Forelimb muscle (tissue), 1 donor: Measurements from ENCODE around the gene KCNJ11. TPM values are rescaled to one million over a fixed set of nuclear protein-coding genes. Genes with fewer than 3 reads are reported as not detected.

Experiments
- DNase-seq: peaks from one replicate; pipeline ENCODE4 v3.0.0-alpha.2; 2013; ENCODE audit warnings: low read depth
- polyA plus RNA-seq: library from polyadenylated mRNA; unstranded; fragments of 120-200 nt; gene quantifications from one replicate; pipeline ENCODE4 v1.2.1, GENCODE V29; 2013; ENCODE audit not compliant: insufficient read length

Gene KCNJ11
- polyA plus RNA-seq, 1 donor = 19.3 TPM

DNA sequence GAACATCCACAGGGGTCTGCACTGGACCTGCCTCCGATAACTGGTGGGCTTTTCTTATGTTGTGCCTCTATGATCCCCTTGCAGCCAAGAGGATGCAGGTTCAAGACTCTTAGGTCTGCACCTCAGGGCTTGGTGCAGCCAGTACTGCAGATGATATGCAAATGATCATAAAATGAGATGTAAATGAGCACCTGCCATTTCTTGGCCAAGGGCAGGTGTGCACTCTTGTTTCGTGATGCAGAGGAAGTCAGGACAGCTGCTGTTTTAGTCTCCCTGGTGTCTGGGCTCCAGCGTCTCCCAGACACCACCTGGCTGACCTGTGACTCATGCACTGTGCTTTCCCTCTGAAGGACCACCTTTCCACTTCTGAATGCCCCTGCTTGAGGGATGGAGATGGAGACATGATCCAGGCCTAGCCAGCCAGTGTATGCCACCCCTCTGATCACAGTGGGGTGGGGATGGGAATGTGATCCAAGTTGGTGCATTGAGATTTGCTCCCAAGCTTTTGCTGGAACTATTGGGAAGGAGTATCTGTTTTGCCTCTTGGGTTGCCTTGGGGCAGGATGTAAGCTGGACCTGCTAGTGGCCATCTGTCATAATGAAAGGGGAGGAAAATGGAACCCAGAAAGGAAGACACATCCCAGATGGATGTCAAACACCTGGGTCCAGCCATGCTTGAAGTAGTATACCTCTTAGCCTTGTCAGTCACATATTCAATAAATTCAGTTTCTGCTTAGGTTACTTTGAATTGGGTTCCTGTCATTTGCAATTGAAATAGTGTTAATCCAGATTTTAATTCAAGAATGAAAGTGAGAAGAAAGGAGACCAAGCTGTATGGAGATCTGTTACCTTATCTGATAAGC, 3.3 kb upstream of the KCNJ11 start:
- DNase-seq = no peak

DNA sequence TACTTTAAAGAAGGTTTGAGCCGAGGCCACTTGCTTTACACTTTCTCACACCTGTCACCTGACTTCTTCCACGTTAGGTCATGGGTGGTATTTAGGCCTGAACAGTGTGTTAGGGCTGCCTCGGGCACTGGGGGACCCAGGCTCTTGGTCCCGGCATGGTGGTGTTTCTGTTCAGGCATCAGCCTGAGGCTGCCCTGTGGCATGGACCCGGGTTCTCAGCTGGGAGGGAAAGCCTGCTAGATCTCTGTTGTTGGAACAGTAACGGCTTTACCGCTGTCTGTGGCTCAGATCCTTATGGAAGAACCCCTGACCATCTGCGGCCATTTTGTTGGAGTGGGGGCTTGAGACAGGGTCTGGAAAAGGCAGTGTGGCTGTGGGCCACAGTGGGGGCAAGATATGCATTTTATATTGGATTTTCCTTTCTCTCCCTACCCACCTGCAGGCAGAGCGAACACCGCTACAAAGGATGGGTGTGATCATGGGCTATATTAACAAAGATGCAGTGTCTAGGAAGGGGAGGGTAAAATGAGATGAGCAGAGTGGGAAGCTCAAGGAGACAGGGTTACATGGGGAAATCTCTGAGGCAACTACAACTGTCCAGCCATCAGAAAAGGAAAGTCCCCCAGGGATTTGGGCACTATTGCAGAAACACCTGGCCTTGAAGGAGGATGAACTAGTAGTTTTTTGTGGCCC, 1.6 kb upstream of the KCNJ11 start:
- no peak for DNase-seq

DNA sequence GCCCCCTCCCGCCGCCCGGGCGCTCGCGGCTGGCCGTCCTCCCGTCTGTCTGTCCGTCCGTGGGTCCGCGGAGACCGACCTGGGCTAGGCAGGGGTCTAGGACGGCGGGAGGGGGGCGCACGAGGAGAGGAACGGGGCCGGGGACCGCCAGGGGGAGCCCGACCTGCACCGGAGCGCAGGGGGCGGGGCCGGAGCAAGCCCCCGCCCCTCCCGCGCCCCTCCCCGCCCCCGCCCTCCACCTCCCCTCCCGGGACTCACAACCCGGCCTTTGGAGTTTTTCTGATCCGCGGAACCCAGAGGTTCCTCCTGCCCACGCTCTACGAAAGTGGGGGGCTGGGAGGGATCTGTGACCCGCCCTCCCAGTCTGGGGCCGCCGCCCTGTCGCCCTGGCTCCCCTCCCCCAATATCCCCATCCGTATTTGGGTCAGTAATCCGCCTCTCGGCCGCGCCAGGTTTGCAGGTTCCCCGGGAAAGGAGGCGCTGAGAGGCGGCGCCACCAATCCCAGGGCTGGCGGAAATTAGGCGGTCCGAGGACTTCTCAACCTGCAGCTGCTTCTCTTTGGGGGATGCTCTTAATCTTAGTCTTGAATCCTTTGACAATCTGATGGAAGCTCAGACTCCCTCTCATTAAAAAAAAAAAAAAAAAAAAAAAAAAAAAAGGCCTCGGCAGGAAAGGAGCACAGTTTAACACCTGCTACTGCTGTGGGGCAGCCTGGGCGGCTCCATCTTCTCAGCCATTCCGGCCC, 925 bp upstream of the KCNJ11 start:
- DNase-seq = no peak

- no peak for DNase-seq
Observed at GRCh38 chr11:17387811-17388210, 648 bp downstream of the KCNJ11 start.

DNA sequence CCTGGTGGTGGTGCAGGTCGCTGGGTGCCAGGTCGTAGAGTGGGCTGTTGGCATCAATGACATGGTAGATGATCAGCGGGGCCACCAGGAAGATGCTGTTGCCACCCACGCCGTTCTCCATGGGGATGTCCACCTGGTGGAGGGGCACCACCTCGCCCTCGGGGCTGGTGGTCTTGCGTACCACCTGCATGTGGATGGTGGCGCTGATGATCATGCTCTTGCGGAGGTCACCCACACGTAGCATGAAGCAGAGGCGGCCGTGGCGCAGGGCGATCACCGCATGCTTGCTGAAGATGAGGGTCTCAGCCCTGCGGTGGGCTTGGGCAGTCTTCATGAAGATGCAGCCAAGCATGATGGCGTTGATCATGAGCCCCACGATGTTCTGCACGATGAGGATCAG, 1.2 kb downstream of the KCNJ11 start:
- no peak for DNase-seq

DNA sequence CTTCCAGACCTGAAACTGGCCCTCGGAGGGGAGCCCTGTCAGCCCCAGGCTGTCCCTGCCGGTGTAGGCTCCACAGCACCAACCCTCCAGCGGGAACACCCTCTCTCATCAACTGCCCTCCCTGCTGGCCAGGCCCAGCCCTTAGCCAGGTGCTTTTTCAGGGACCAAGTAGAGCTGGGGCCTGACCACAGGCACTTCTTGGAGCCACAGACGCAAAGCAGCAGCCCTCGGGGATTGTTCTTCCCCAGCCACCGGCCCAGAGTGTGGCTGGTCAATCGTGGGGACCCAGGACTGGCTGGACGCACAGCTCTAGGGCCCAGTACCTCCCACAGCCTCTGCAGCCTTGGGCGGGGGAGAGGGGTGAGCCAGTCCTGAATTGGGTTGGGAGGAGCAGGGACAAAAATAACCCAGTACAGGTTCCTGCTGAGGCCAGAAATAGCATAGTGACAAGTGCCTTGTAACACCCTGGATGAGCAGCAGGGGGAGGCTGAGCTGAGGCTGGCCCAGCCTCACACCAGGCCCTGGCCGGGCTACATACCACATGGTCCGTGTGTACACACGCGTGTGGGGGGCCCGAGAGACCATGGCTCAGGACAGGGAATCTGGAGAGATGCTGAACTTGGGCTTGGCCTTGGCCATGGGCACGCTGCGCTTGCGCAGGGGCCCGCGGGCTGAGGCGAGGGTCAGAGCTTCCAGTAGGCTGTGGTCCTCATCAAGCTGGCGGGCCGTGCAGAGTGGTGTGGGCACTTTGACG, 2.0 kb downstream of the KCNJ11 start:
- no peak for DNase-seq

DNA sequence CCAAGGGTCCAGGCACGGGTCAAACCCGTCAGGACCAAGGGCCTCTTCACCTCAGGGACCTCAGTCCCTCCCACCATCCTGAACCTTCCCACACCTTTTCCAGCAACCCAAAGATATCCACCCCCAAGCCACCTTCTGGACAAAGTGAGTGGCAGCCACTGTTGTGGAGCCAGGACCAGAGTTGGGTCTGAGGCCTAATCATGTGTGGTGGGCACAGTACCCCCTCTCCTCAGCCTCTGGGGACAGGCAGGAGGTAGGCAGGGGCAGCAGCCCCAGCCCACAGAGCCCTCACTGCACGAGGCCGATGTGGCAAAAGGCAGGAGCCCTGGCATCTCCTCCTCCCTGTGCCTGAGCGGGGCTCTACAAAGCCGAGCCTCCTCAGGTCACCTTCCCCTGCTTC, 2.5 kb downstream of the KCNJ11 start:
- no peak for DNase-seq

DNA sequence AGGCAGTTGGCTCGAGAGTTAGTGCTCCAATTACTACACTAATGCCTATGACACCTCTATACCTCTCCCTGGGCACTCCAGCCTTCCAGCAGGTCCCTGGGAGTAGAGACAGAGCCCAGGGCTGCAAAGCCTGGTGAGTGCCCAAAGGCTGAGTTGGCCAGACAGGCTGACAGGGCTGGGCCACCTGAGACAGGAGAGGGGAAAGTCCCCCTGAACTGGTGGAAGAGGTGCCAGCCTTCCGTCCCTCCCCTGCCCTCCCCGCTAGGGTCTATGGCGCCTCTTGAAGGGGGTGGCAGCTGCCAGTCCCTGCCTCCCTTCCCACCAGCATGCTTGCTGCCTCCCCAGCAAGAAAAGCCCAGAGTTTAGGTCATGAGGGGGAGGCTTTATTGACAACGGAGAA, 3.0 kb downstream of the KCNJ11 start:
- no peak for DNase-seq

- DNase-seq = peak; percentile 53
Observed at GRCh38 chr11:17384002-17384511, 4.4 kb downstream of the KCNJ11 start.

- DNase-seq = no peak
Observed at GRCh38 chr11:17383461-17383860, 5.0 kb downstream of the KCNJ11 start.

DNA sequence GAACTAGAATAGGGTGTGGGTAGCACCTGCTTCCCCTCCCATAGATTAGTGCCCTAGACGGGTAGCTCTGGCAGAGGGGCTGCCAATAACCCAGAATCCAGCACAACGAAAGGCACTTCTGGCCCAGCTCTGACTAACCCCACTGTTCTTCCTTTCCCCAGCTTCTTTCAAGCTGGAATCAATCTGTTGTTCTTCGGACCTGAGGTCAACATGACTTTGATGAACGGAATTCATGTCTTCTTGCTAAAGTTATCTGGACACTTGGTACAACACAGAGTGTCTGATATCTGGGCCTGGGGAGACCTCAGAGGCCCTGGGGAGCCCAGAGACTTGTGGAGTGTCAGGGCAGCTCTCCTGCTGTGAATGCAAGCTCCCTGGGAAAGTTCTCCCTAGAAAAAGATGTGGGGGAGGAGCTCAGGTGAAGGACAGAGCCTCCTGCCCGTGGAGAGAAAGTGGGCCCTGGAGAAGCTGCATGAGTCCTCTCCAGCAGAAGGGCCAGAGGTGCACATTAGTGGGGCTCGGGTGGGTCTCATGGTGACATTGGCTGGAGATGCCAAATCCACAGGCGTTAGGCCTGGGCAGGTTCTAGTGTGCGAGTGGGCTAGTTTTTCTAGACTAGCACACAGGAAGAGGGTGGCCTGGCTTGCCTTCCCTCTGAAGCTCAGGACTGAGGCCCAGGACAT, 6.3 kb downstream of the KCNJ11 start:
- no peak for DNase-seq

- DNase-seq = no peak
Observed at GRCh38 chr11:17381156-17381555, 7.3 kb downstream of the KCNJ11 start.

GRCh38 chr11:17379383-17380180, 8.9 kb downstream of the KCNJ11 start:
- no peak for DNase-seq

DNA sequence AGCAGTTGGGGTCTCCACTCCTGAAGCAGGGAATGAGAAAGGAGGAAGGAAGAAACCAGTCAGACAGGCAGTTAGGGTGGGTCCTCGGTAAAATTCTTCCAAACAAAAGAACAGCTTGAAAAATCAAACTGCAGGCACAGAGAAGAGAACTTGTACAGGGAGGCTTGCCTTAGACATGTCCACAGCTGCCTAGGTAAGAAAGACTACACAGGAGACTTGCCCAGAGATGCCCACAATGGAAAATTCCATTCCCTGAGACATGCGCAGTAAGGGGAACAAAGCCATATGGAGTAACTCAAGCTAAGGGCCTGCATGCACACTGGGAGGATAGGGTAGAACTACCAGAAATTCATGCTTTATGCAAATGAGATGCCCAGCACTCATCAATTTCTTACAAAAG, 9.8 kb downstream of the KCNJ11 start:
- DNase-seq = no peak

DNA sequence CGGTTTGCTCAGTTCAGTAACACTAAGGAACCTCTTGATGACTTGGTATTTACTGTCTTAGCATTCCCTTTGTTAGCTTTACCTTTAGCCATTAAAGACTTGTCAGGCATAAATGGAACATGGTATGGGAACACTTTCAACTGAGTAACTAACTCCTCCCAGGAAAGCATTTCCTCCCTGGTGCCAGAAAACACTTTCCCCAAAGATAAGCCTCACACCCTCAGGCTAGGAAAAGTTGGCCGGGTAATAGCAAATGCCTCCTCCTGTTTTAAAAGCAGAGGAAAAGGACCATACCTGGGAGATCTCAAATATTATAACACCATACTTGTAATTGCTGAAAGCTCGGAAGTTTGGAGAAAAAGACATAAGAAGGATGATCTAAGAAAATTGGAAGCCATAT, 12.0 kb downstream of the KCNJ11 start:
- no peak for DNase-seq

DNA sequence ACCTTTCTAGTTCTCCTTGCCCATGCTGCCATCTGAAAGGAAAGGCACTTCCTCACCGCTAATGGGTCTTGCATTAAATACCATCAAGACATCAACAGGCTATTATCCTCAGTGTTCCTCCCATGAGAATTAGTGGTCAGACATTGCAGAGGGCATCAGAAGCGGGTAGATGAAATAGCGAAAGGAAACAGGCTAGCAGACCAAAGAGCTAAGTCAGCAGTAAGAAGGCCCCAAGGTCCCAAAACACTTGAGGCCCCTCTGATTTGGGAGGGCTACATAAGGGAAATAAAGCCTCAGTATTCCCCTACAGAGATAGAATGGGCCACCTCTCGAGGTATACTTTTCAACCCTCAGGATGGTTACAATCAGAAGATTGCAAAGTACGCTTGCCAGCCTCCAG, 12.9 kb downstream of the KCNJ11 start:
- no peak for DNase-seq

- no peak for DNase-seq
Observed at GRCh38 chr11:17371614-17372013, 16.8 kb downstream of the KCNJ11 start.

DNA sequence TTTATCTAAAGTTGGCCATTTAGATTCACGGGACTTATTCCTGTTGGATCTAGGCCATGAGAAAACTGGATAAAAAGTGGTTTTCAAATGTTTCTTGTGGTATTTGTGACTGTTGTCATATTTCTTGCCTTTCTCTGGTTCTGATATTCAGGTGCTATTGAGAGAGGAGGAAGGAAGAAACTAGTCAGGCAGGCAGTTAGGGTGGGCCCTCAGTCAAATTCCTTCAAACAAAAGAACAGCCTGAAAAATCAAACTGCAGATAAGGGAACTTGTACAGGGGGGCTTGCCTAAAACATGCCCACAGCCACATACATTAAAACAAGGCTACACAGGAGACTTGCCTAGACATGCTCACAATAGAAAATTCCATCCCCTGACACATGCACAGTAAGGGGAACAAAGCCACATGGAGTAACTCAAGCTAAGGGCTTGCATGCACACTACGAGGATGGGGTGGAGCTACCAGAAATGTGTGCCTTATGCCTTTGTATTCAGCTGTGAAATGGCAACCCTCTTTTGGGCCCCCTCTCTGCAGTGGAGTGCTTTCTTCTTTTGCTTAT, 18.7 kb downstream of the KCNJ11 start:
- DNase-seq = no peak

DNA sequence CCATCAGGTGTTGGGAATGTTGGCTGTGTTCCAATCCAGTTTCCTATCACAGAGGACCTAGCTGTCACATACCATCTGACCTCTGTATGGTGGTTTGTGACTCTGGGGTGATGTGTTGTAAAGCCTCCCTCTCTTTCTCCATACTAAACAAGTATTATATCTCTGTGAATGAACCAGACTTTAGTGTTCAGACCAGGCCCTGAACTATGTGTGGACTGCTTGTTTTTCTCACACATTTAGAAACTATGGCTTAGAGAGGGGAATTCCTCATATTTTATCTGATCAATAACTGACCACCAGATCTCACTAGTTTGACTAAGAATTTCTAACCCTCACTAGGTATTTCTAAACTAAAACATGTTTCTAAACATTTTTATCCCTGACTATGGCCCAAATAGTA, 19.4 kb downstream of the KCNJ11 start:
- DNase-seq = no peak

- DNase-seq = no peak
Observed at GRCh38 chr11:17368551-17368950, 19.9 kb downstream of the KCNJ11 start.
